AG20443 (cell line): ENCODE measurements around the gene TSPAN18.

Experiments used
- DNase-seq: peaks from one replicate; pipeline ENCODE4 v3.0.0; 2012; ENCODE audit warnings: low spot score, mixed read lengths

Gene TSPAN18

DNA sequence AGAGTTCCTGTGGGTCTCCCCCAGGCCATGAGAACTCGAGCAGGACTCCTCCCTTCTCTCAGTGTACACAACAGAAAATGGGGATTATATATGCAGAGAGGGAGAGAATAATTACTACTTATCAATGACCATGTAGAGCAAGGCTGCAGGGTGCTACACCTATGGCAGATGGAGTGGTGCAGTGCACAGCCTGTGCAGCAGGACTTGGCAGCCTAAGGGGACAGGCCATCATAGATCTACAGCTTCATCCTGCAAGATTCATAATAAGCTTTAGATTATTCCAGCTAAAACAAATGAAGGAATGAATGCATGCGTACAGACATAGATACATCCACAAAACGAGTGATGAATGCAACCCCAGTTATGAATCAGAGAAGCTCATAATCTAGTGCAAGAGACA, 232.3 kb downstream of the TSPAN18 start:
- DNase-seq = no peak

DNA sequence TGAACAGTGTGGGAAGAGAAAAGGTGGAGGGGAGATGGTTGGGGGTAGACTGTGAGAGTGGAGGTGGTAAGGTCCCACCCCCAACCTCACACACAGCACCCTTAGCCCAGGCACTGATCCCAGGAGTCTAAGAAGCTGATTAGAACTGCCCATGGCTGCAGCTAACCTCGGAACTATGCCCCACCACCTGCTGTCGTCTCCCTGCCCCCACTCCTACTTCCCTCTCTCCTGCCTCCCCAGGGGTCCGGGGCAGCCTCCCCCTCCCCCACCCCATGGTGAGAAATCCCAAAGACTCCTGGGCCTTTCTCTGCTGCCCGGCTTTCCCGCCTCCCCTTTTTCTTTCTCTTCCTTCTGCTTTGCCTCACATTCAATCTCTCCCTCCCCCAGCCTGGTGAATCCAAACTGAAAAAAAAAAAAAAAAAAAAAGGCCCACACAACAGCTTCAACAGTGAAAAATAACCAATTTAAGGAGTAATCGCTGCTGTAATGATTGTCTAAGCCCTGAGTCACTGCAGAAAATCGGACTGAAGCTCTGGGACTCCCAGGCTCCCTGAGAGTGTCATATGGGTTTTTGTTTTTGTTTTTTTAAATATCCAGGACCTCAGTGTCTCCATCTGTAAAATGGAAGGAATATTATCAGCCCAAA, 233.6 kb downstream of the TSPAN18 start:
- DNase-seq = no peak

DNA sequence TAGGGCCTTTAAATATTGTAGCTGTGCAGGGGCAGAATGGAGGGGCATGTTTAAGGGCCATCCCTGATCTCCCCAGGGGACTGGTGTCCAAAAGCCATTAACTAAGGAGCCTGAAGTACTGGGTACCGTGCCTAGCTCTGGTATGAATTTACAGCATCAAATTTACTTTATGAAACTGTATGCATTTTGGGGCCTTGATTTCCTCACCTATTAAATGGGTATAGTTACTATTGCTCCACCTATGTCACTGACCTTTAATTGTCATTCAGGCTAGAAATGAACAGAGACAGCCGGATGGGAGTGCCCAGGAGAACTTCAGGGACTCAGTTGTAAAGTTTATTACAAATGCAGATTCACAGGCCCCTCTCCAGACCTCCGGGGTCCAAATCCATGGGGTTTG, 235.7 kb downstream of the TSPAN18 start:
- DNase-seq = no peak

DNA sequence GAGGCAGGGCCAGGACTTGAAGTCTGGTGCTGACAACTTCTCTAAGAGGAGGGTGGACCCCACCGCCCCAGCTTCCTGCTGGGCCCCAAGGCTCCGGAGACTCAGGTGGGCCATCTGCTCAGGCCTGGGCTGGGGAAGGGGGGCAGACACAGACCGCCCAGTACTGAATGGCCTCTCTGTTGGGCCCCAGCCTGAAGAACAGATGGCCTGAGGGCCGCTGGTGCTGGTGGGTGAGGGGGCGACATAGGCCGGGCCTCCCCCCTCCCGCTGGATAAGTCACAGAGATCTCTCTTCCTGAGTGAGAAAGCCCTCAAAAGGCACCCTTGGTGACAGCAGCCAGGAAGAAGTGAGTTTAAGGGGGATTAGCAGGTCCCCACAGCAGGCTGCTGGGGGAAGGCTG, 236.4 kb downstream of the TSPAN18 start:
- no peak for DNase-seq

DNA sequence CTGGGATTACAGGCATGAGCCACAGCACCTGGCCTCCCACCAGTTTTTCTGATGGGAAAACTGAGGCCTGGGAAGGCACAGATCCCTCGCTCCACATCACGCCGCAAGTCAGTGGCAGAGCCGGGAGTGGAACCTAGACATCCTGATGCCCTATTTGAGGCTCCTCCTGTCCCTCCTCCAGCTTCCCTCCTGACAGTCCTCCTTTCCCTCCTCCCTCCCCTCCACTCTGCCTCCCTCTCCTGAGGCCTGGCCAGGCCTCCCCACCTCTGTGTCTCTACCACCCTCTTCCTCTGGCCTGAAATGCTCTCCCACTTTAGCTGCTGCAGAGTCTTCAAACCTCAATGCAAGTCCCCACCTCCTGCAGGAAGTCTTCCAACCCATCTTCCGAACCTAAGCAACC, 237.2 kb downstream of the TSPAN18 start:
- DNase-seq = no peak

DNA sequence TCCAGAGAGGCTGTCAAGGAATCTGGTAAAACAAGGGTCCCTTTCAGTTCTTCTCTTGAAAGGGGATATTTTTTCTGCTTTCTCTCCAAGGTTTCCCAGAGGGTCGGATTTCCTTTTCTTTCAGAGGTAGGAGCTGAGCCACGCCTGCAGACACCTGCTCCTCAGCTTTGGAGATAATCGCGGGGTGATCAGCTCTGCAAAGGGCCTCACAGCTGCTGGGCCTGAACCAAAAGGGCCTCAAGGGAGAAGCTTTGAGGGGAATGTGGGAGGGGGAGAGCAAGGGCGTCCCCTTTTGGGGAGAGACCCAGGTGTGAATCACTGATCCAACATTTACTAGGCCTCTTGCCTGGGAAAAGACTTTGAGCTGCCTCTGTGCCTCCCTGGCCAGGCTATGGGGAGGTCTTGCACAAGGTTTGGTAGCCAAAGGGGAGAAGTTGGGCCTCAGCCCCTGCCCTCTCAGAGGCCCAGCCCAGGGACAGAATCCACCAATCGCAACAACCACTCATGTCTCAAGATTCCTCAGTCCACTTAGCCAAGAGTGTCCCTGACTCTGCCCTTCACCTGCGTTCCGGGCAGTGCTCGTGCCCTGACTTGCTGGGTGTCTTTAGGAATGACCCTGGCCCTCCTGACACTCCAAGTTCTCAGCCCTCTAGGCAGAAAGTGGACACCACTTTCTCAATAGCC, 237.9 kb downstream of the TSPAN18 start:
- DNase-seq = no peak

DNA sequence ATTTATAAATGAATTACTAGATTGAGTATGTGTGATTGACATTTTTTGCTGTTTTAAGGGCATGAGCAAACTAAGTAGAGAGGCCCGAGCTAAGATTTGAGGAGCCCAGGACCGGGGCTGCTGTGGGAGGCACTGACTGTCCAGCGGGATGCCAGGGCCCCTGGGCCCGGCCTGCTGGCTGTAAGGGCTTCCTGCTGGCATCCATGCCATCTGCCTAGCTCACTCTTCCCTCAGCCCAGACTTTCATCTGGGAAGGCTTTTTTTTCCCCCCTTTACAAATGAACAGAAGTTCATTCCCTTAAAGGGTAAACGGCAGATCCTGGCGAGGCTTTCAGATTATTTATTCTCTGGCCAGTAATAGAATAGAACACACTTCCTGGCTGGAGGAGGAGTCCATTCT, 239.9 kb downstream of the TSPAN18 start:
- DNase-seq = no peak

DNA sequence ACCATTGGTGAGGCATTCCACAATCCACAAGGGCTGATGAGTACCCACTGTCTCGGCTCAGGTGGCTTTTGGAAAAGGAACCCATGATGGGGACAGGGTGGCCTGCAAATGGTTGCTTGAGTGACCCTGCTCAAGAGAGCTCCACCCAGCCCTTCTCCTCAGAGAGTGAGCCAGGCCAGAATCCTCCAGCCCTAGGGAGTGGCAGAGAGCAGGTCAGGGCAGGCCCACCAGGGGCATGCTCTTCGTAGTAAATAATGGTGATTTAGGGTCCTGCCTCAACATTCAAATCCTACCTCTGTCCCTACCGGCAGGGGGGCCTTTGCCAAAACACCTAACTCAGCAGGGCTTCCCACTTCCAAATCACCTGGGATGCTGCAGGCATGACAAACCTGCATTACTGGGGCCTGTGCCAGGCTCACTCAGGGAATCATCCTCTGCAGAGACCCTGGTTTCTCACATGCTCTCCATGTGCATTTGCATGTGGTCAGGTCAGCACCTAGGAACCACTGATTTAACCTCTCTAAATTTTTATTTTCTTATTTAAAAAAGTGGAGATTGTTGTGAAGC, 241.3 kb downstream of the TSPAN18 start:
- DNase-seq = no peak

DNA sequence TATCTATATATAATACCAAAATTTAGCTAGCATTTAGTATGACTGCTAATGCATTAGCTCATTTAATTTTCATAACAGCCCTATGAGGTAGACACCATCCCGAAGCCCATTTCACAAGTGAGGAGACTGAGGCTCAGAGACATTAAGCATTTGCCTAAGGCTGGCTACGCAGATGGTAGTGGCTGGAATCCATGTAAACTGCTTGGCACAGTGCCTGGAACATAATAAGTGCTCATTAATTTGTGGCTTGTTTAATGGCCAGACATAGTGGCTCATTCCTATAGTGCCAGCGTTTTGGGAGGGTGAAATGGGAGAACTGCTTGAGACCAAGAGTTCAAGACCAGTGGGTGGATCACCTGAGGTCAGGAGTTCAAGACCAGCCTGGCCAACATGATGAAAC, 241.7 kb downstream of the TSPAN18 start:
- no peak for DNase-seq

DNA sequence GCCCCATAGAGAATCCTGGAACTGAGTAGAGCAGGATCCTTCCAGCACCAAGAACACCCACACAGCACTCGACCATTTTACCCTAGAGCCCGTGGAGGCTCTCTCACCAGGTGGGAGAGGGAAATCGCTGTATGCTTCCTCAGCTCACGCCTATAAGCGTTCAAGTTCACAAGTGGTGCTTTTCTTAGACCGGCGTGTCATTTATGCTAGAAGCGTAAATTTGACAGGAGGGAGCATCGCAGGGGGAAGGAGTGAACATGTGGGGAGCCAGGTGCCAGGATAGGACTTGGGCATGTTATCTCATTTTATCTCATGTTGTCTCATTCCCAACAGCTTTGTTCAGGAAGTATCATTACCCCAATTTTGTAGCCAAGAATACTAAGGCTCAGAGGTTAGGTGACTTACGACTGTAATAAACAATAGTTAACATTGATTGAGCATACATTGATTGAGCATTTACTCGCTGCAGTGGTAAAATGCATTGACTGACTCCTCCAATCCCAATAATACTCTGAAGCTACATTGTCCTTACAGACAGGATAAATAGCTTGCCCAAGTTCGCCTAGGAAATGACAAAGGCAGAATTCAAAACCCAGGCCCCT, 243.0 kb downstream of the TSPAN18 start:
- no peak for DNase-seq

DNA sequence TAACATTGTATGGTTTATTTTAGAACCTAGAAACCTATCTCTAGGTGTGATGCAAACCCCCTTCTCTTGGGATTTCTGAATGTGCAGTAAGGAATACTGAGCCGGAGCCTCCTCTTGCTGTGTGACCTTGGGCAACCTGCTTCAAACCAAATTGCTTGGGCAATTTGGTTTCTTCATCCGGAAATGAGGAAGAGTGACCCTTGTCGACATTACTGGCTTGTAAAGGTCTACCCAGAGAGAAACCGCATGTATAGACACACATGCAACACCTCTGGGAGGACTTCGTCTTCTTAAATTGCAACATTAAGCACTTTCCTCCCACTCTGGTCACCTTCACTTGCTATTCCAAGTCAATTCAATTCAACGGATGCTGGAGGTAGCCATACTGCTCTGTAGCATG, 243.5 kb downstream of the TSPAN18 start:
- no peak for DNase-seq

DNA sequence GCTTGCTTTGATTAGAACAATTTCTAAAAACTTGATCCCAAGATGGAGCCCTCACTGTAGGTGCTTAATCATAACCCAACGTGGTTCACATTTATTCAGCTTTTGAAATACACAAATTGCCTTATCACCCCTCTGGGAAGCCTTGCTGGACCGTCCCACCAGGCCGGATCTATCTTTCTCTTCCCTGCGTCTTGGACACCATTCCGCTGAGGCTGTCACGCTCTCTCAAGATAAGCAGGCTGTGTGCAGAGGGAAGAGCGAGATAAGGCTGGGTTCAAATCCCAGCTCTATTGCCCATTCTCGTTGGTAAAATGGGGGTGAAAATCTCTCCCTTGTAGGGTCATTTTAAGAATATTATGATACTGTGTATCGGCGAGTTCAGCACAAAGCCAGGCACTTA, 244.4 kb downstream of the TSPAN18 start:
- no peak for DNase-seq

DNA sequence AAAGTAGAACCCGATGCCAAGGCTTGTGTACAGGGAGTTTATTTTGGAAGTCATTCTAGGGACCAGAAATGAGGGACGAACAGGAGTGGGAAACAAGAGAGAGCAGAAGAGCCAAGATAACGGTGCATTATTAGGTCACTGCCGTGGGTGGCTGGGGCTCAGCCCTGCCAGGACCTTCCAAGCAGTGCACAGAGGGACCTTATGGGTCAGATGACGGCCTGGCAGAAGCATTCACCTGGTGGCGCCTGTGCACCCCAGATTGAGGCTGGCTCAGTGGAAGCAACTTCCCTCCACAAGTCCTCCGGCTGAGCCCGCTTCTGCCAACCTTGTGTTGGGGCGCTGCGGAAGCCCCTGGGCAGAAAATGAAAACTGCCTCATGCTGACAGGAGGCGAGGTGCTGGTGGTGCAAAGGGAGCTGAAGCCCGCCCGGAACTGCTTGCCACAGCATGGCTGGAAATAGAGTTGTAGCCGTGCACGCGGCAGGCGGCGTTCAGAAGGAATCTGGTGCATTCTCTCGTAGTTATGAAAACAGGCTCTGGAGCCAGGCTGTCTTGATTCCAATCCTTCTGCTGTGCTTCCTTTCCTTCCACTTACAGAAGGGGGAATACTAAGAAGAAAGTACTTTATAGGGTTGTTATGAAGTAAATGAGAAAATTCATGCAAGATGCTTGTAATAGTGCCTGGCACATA, 246.1 kb downstream of the TSPAN18 start:
- peak; percentile 53 for DNase-seq

DNA sequence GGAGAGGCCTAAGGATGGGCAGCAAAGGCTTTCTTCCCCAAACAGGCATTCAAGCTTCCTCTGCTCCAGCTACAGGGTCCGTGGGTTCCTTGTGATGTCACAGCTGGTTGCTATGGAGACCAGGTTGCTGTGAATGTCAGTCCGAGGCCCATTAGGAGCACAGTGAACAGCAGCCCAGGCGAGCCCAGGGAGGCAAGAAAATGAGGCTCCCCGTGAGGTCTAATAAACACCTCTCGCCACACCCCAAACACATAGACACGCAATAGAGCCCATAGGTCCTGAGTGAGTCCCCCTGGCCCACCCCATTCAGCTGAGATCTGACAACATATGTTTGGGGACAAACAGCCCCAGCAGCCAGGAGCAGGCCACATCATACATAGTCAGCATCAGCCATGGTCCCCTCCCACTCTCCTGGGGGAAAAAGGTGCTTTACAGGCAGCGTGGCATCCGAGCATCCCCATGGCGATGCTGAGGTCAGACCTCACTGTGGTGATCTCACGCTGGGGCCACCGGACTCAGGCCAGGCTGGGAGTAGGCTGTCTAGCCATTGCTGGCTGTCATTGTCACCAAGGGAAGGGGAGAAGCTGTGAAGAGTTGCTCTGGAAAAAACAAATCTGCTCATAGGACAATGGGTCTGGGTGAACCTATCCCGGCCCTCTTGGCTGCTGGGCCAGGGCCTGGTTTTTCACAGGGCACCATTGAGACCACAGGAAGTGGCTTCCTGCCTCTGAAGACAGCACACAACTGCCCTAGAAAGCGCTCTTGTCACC, 247.1 kb downstream of the TSPAN18 start:
- DNase-seq = no peak

DNA sequence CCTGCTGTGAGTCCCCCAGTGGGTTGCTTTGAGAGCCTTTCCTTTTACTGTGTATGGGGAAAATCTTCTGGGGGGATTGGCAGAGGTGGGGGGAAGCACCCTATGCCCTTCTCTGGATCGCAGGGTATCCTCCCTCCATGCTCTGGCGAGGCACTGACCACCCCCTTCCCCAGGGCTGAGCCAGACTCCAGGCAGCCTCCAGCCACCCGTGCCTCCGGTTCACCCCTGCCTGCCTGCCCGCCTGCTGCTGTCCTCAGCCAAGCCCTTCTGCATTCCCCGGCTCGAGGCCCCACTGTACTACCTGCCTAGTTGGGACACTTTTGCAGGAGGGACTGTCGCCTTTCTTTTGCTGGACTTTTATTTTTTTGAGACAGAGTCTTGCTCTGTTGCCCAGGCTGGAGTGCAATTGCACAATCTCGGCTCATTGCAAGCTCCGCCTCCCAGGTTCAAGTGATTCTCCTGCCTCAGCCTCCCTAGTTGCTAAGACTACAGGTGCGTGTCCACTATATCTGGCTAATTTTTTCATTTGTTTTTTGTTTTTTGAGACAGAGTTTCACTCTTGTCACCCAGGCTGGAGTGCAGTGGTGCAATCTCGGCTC, 247.7 kb downstream of the TSPAN18 start:
- DNase-seq = no peak

DNA sequence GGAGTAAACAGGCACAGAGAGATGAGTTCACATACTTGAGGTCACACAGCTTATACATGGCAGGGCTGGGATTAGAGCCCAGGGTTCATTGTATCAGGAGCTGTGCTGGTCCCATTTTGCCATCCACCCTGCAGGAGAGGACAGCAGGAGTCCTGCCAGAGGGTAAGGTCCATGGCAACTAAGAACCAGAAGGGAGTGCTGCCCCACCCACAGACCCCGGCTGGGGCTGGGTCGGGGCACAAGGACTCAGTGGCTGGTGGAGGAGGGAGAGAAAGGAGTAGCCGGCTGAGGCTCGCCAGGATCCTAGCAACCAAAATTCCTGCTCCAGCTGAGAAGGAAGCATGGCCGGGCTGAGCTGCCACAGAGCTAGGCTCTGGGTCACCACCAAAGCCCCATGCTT, 249.8 kb downstream of the TSPAN18 start:
- no peak for DNase-seq

DNA sequence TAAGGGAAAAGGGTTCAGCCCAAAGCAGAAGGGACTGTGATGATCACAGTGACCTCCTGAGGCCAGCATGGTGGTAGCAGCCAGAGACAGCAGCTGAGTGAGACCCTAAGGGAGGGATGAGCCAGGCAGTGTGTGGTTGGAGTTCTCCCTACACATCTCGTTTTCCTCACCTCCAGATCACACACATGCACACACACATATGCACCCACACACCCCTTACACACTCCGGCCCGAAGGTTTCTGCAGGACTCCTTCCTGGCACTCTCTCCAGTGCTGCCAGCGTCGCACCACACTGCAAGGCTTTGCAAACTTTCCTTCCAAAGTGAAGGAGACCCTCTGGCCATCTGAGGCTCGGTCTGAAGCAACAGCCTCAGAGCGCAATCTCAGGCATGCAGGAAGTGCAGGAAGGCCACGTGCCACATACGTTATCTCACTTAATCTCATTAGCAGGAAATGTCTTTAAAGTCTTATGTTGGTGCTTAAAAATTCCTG, 250.8 kb downstream of the TSPAN18 start:
- DNase-seq = no peak

DNA sequence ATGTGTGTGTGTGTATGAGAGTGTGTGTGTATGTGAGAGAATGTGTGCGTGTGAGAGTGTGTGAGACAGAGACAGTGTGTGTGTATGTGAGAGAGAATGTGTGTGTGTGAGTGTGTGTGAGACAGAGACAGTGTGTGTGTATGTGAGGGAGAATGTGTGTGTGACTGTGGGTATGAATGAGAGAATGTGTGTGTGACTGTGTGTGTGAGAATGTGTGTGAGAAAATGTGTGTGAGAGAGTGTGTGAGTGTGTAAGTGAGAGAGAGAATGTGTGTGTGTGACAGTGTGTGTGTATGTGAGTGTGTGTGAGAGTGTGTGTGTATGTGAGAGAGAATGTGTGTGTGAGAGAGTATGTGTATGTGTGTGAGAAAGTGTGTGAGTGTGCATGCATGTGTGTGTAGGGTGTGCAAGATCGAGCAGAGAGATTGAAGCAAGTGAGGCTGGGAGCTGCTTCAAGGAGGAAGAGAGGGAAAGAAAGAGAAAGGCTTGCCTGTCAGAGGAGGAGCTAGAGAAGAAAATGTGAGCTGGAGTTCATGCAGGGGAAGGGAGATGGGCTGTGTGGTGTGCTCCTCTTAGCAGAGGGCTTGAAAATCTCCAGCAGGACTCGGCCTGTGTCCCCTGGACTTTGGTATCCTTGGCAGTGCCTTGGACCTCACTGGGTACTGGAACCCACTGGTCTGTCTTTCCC, 251.7 kb downstream of the TSPAN18 start:
- no peak for DNase-seq

DNA sequence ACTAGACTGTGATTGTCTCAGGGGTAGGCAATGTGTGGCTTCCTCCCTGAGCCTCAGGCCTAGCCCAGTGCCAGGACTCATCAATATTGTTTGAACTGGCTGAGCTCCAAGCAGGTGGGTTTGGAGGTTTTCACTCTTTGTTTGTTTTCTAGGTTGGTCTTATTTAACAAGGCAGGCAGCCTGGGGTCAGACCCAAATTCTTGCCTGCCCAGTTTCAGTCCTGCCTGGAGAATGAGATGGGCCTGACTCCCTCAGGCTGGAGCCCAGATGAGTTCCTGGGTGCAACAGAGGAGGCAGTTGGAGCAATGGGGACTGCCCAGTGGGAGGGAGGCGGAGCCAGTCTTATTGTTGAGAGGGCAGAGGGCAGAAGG, 252.2 kb downstream of the TSPAN18 start:
- DNase-seq = no peak

DNA sequence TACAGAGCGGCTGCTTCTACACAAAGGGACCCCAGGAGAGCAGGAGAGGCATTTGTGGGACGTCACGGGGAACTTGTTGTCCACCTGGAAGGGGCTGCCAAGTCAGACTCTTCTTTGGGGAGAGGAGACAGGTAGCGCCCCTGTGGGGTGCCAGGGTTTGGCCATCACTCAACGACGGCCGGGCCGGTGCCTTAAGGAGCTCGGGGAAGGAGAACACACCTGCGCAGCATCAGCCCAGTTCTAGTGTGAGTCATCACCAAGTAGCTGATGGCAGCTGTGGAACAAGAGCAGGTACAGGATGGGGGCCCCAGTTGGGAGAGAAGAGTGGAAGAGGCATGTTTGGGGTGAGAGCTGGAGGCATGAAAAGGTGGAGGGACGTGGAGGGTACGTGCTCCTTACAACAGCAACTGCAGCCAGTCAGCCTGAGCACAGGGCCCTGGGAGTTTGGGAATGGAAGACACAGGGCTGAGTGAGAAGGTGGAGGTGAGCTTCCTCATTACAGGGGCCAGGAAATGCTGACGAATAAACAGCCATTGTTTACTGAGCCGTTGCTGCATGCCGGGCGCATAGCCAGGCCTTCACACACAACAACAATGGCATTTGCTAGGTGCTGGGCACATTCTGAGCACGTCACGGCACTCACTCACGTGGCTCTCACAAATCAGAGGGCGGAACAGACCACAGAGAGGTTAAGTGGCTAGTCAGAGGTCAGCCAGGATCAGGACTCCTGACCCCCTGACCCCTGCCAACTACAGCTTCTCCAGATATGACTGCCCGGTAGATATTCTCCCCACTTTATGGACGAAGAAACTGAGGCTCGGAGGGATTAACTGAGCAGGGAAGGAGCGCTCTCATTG, 253.0 kb downstream of the TSPAN18 start:
- no peak for DNase-seq
